Activated CD4-positive, alpha-beta memory T cell treated with anti-CD3 and anti-CD28 coated beads for 36 hours (primary cell): ENCODE measurements around the gene IL24. TPM values are rescaled to one million over a fixed set of nuclear protein-coding genes. Genes with fewer than 3 reads are reported as not detected.

Experiments used
- CTCF ChIA-PET: fragments of 350-600 bp; sonication (Branson Sonifier 250); formaldehyde crosslinking; loops from one replicate; lab custom pipeline; 2021; ENCODE audit warnings: antibody characterized with exemption, inconsistent platforms; lab: Charles Lee
- POLR2A ChIA-PET: fragments of 350-600 bp; sonication (Branson Sonifier 250); formaldehyde crosslinking; loops from one replicate; lab custom pipeline; 2021; ENCODE audit warnings: antibody characterized with exemption; lab: Charles Lee
- DNase-seq: peaks from one replicate; pipeline ENCODE4 v3.0.0-alpha.2; 2020
- H3K27ac Mint-ChIP-seq: one replicate; pipeline ENCODE4 v1.8.0; 2021; ENCODE audit warnings: mixed read lengths
- H3K27me3 Mint-ChIP-seq: one replicate; pipeline ENCODE4 v1.8.0; 2021; ENCODE audit warnings: mixed read lengths
- H3K36me3 Mint-ChIP-seq: one replicate; pipeline ENCODE4 v1.8.0; 2021; ENCODE audit warnings: mixed read lengths
- H3K4me1 Mint-ChIP-seq: one replicate; pipeline ENCODE4 v1.8.0; 2021; ENCODE audit warnings: low read depth, mixed read lengths
- H3K4me3 Mint-ChIP-seq: one replicate; pipeline ENCODE4 v1.8.0; 2021; ENCODE audit warnings: mild to moderate bottlenecking, mixed read lengths
- H3K9me3 Mint-ChIP-seq: one replicate; pipeline ENCODE4 v1.8.0; 2021; ENCODE audit warnings: mixed read lengths
- intact Hi-C: fragments of 100-400 bp; cut with micrococcal nuclease; formaldehyde crosslinking; loops from one replicate; pipeline ENCODE4 v1.15.1; 2023
- total RNA-seq, 2 experiments: library from RNA; stranded (reverse); gene quantifications; one replicate each; pipeline ENCODE4 v1.2.3, GENCODE V29; 2021

IL24 gene
- total RNA-seq, 2 experiments from 2014 or later, result 9.8 to 10.0 TPM

DNA sequence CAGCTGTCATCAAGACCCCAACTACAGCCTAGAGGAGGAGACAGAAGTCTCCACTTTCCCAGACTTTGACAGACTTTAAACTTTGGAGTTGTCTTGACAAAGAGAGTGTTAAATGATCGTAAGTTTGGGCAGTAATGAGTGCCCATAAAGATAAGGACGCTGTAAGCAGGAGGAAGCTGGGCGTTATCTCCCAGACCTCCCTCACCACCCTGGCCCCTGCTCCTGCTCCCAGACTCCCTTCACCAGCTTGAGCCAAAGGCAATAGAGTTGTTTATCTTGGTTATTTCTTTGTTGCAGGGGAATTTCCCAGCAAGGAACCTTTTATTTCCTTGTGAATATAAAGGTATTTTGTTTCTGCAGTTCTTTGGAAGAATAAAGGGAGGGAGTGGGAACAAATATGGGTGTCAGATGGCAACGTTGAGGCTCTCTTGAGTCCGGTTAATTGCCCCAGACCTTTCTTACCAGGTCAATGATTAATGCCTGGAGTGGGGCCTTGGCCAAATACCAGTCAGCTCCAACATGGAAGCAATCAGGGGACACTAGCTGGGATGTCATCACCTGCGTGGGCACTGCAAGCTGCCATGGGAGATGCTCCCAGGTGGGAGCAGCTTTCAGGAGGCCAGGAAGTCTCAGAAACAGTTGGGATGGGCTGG is 44.6 kb downstream of the IL24 start:
- no peaks in the 10 kb centered on the region for H3K9me3 Mint-ChIP-seq
- no peaks in the 10 kb centered on the region for H3K4me1 Mint-ChIP-seq
- no peak overlapping the region for H3K4me3 Mint-ChIP-seq
- ChIA-PET POLR2A (no interaction called here), CTCF (interaction anchor here (1.4 to 2.8 kb wide), 3 partner anchors 9 to 216 kb away, joined by 3 to 22 read pairs (median 9); no protein-coding TSS in a partner anchor)
- H3K27me3 Mint-ChIP-seq, result peaks cover 7% of the 10 kb centered on the region
- no peak for DNase-seq
- H3K36me3 Mint-ChIP-seq, result no peaks in the 10 kb centered on the region
- no peak overlapping the region for H3K27ac Mint-ChIP-seq
- intact Hi-C loops, result no loop called here

GRCh38 chr1:206944703-206945102 is 47.5 kb downstream of the IL24 start:
- H3K36me3 Mint-ChIP-seq, result no peaks in the 10 kb centered on the region
- no peaks in the 10 kb centered on the region for H3K4me1 Mint-ChIP-seq
- CTCF ChIA-PET, result interaction anchor here (1.7 to 1.9 kb wide), 3 partner anchors 9 to 13 kb away, joined by 5 to 7 read pairs (median 6); no protein-coding TSS in a partner anchor
- no peak overlapping the region for H3K4me3 Mint-ChIP-seq
- no peak overlapping the region for H3K27ac Mint-ChIP-seq
- H3K27me3 Mint-ChIP-seq, result peaks cover 9% of the 10 kb centered on the region
- DNase-seq, result no peak
- POLR2A ChIA-PET, result no interaction called here
- H3K9me3 Mint-ChIP-seq, result no peaks in the 10 kb centered on the region
- intact Hi-C loops, result no loop called here

- H3K27me3 Mint-ChIP-seq, result peaks cover 9% of the 10 kb centered on the region
- CTCF ChIA-PET, result interaction anchor here (1.7 to 1.9 kb wide), 3 partner anchors 10 to 14 kb away, joined by 5 to 7 read pairs (median 6); no protein-coding TSS in a partner anchor
- no peaks in the 10 kb centered on the region for H3K9me3 Mint-ChIP-seq
- DNase-seq, result no peak
- H3K36me3 Mint-ChIP-seq, result no peaks in the 10 kb centered on the region
- POLR2A ChIA-PET, result no interaction called here
- intact Hi-C loops, result no loop called here
- no peak overlapping the region for H3K27ac Mint-ChIP-seq
- no peaks in the 10 kb centered on the region for H3K4me1 Mint-ChIP-seq
- no peak overlapping the region for H3K4me3 Mint-ChIP-seq
Measured at GRCh38 chr1:206945779-206946178, 48.5 kb downstream of the IL24 start.

DNA sequence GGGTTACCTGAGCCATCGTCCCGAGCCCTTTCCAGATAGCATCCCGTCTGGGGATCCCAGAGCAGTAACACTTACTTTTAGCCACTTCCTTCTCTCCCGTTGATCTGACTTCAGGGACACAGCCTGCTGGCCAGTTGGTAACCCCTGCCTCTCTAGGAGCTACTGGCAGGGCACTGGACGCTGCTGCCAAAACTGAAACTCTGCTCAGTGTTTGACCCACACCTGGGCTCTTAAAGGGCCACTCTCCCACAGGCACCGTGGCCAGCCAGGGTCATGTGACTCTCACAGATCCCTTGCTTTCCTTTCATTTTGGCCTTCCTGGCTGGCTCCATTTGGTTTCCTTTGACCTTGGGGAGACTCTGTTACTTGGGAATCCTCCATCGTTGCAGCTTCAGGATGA is 49.0 kb downstream of the IL24 start, which contains the start of gene PIGR:
Gene PIGR, minus strand, starts transcription at position 206 of the 400 bp plus-strand sequence. CDS start 5,935 bp downstream, outside the sequence.
- no peak within 1 kb of the TSS for H3K4me3 Mint-ChIP-seq
- ChIA-PET CTCF (interaction anchor here (0.6 to 1.9 kb wide), 3 partner anchors 13 to 26 kb away, joined by 4 to 7 read pairs (median 6); no protein-coding TSS in a partner anchor), POLR2A (no interaction called here)
- intact Hi-C loops, result no loop called here
- DNase-seq, result no peak
- no peaks in the 10 kb centered on the region for H3K36me3 Mint-ChIP-seq
- H3K4me1 Mint-ChIP-seq, result no peaks in the 10 kb centered on the region
- no peaks in the 10 kb centered on the region for H3K9me3 Mint-ChIP-seq
- H3K27me3 Mint-ChIP-seq, result peaks cover 9% of the 10 kb centered on the region
- no peak within 1 kb of the TSS for H3K27ac Mint-ChIP-seq

GRCh38 chr1:206947255-206947654 is 50.0 kb downstream of the IL24 start:
- ChIA-PET CTCF (interaction anchor here (0.9 to 1.0 kb wide), 2 partner anchors 12 to 14 kb away, joined by 3 to 4 read pairs; no protein-coding TSS in a partner anchor), POLR2A (no interaction called here)
- intact Hi-C loops, result no loop called here
- Mint-ChIP-seq H3K36me3 (no peaks in the 10 kb centered on the region), H3K4me1 (no peaks in the 10 kb centered on the region), H3K27ac (no peak overlapping the region), H3K4me3 (no peak overlapping the region), H3K27me3 (peaks cover 9% of the 10 kb centered on the region), H3K9me3 (no peaks in the 10 kb centered on the region)
- DNase-seq, result no peak

- Mint-ChIP-seq H3K9me3 (no peaks in the 10 kb centered on the region), H3K27me3 (peaks cover 9% of the 10 kb centered on the region), H3K27ac (no peak overlapping the region), H3K4me1 (no peaks in the 10 kb centered on the region), H3K4me3 (no peak overlapping the region), H3K36me3 (no peaks in the 10 kb centered on the region)
- DNase-seq, result no peak
- intact Hi-C loops, result no loop called here
- ChIA-PET CTCF (no interaction called here), POLR2A (no interaction called here)
Measured at GRCh38 chr1:206949208-206949607, 52.0 kb downstream of the IL24 start.

DNA sequence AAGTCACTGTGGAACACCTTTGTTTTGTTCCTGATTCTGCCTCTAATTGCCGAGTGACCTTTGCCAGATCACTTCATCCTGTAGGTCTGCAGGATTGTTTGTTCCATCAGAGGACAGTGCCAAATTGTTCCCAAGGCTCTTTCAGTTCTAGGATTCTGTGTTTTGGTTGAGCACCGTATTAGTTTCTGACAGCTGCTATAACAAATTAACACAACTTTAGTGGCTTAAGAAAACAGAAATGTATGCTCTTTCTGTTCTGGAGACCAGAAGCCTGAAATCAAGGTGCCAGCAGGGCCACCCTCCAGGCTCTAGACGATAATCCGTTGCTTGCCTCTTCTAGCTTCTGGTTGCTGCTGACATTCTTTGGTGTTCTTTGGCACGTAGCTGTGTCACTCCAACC is 52.4 kb downstream of the IL24 start:
- Mint-ChIP-seq H3K9me3 (no peaks in the 10 kb centered on the region), H3K27ac (no peak overlapping the region), H3K36me3 (no peaks in the 10 kb centered on the region), H3K27me3 (peaks cover 7% of the 10 kb centered on the region), H3K4me3 (no peak overlapping the region), H3K4me1 (peaks cover 4% of the 10 kb centered on the region)
- intact Hi-C loops, result no loop called here
- ChIA-PET CTCF (no interaction called here), POLR2A (no interaction called here)
- no peak for DNase-seq

GRCh38 chr1:206951318-206952100 is 54.3 kb downstream of the IL24 start:
- no peak for DNase-seq
- Mint-ChIP-seq H3K9me3 (no peaks in the 10 kb centered on the region), H3K4me3 (no peak overlapping the region), H3K27ac (no peak overlapping the region), H3K27me3 (peaks cover 2% of the 10 kb centered on the region), H3K4me1 (peaks cover 15% of the 10 kb centered on the region), H3K36me3 (no peaks in the 10 kb centered on the region)
- ChIA-PET POLR2A (no interaction called here), CTCF (interaction anchor here (0.8 to 1.6 kb wide), 6 partner anchors 19 to 87 kb away, joined by 3 to 7 read pairs (median 4); no protein-coding TSS in a partner anchor)
- intact Hi-C loops, result no loop called here

DNA sequence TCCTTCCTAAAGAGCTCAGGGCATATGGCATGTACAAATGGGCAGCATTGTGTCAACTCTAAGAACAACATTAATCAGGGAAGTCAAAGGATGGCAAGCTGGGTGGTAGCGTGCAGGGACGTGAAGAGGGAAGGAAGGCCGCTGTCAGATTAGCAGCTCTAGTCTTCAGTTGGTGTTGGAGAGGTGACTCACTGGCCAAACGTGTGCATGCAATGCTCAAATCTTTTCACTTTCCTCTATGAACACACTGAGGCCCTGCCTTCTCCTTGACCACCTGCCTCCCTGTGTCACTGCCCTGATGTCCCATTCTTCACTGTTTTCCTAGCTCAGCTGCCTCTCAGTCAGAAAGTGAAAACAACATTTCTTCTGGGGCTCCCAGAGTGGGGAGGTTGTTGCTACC is 54.9 kb downstream of the IL24 start:
- no peak overlapping the region for H3K27ac Mint-ChIP-seq
- intact Hi-C loops, result no loop called here
- POLR2A ChIA-PET, result no interaction called here
- H3K4me3 Mint-ChIP-seq, result no peak overlapping the region
- no peaks in the 10 kb centered on the region for H3K36me3 Mint-ChIP-seq
- H3K9me3 Mint-ChIP-seq, result no peaks in the 10 kb centered on the region
- peaks cover 4% of the 10 kb centered on the region for H3K27me3 Mint-ChIP-seq
- CTCF ChIA-PET, result interaction anchor here (0.8 to 1.6 kb wide), 5 partner anchors 19 to 87 kb away, joined by 3 to 7 read pairs (median 4); no protein-coding TSS in a partner anchor
- peaks cover 15% of the 10 kb centered on the region for H3K4me1 Mint-ChIP-seq
- DNase-seq, result no peak

- Mint-ChIP-seq H3K4me1 (peaks cover 15% of the 10 kb centered on the region), H3K9me3 (no peaks in the 10 kb centered on the region), H3K4me3 (no peak overlapping the region), H3K36me3 (no peaks in the 10 kb centered on the region), H3K27me3 (peaks cover 4% of the 10 kb centered on the region), H3K27ac (no peak overlapping the region)
- ChIA-PET CTCF (interaction anchor here (3.4 kb wide), 1 partner anchor 29 kb away, joined by 12 read pairs; no protein-coding TSS in a partner anchor), POLR2A (no interaction called here)
- no peak for DNase-seq
- intact Hi-C loops, result no loop called here
Measured at GRCh38 chr1:206953126-206953525, 55.9 kb downstream of the IL24 start.

DNA sequence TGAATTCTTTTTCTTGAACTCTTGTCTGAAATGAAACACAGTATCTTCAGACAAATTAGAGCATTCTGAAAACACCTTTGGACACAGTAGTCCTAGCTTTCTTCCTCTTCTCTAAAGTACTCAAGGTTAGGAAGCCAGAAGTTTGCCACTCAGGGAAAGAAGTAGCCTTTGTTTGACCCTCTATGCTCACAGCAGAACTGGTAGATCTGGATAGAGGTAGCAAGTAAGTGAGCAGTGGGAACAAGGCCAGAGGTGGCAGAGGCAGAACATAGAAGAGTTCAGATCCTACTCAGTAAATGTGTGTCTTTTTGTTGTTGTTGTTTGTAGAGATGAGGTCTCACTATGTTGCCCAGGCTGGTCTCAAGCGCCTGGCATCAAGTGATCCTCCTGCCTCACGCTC is 56.4 kb downstream of the IL24 start:
- ChIA-PET CTCF (interaction anchor here (1.4 to 3.4 kb wide), 2 partner anchors 18 to 29 kb away, joined by 4 to 12 read pairs; no protein-coding TSS in a partner anchor), POLR2A (no interaction called here)

More for the DNA sequence above, 56.4 kb downstream of the IL24 start:
- intact Hi-C loops, result no loop called here
- H3K27ac Mint-ChIP-seq, result no peak overlapping the region
- peaks cover 4% of the 10 kb centered on the region for H3K27me3 Mint-ChIP-seq
- no peak for DNase-seq
- H3K4me1 Mint-ChIP-seq, result peaks cover 15% of the 10 kb centered on the region
- no peaks in the 10 kb centered on the region for H3K36me3 Mint-ChIP-seq
- no peak overlapping the region for H3K4me3 Mint-ChIP-seq
- no peaks in the 10 kb centered on the region for H3K9me3 Mint-ChIP-seq
